Measurements from ENCODE around the gene DPYD.
A peak's percentile ranks its signal among the peaks of the same experiment; 100 is the strongest.
"Not testable (repeated sequence)": the region's sequence is repeated elsewhere in the genome, so short reads cannot be mapped to it uniquely, and the experiment has no call there.

Gene DPYD

GRCh38 chr1:97364086-97364485 is 556.7 kb downstream of the DPYD start:
- peak; percentile 53 for DNase-seq (ENCODE audit: low spot score)

- no peak for DNase-seq (ENCODE audit: low spot score)
Observed at GRCh38 chr1:97356309-97356708, 564.5 kb downstream of the DPYD start.

- DNase-seq (ENCODE audit: low spot score) = no peak
Observed at GRCh38 chr1:97352936-97353382, 567.9 kb downstream of the DPYD start.

GRCh38 chr1:97351846-97352245 is 569.0 kb downstream of the DPYD start:
- DNase-seq (ENCODE audit: low spot score) = no peak

GRCh38 chr1:97350662-97351061 is 570.2 kb downstream of the DPYD start:
- no peak for DNase-seq (ENCODE audit: low spot score)

GRCh38 chr1:97350241-97350640 is 570.6 kb downstream of the DPYD start:
- DNase-seq (ENCODE audit: low spot score) = no peak

GRCh38 chr1:97349794-97350193 is 571.0 kb downstream of the DPYD start:
- DNase-seq (ENCODE audit: low spot score) = not testable (repeated sequence)

GRCh38 chr1:97348599-97349265 is 572.1 kb downstream of the DPYD start:
- DNase-seq (ENCODE audit: low spot score) = no peak

GRCh38 chr1:97340951-97341350 is 579.9 kb downstream of the DPYD start:
- DNase-seq (ENCODE audit: low spot score) = peak; percentile 59

- DNase-seq (ENCODE audit: low spot score) = no peak
Observed at GRCh38 chr1:97338347-97338746, 582.5 kb downstream of the DPYD start.

- no peak for DNase-seq (ENCODE audit: low spot score)
Observed at GRCh38 chr1:97337250-97338030, 583.4 kb downstream of the DPYD start.

GRCh38 chr1:97334454-97334853 is 586.4 kb downstream of the DPYD start:
- DNase-seq (ENCODE audit: low spot score) = peak; percentile 71

- peak; percentile 47 for DNase-seq (ENCODE audit: low spot score)
Observed at GRCh38 chr1:97332716-97333115, 588.1 kb downstream of the DPYD start.

GRCh38 chr1:97331165-97331564 is 589.7 kb downstream of the DPYD start:
- DNase-seq (ENCODE audit: low spot score) = no peak

GRCh38 chr1:97314685-97315084 is 606.1 kb downstream of the DPYD start:
- DNase-seq (ENCODE audit: low spot score) = no peak

- peak; percentile 10 for DNase-seq (ENCODE audit: low spot score)
Observed at GRCh38 chr1:97308131-97308530, 612.7 kb downstream of the DPYD start.

- DNase-seq (ENCODE audit: low spot score) = no peak
Observed at GRCh38 chr1:97307568-97307967, 613.3 kb downstream of the DPYD start.

GRCh38 chr1:97307151-97307550 is 613.7 kb downstream of the DPYD start:
- no peak for DNase-seq (ENCODE audit: low spot score)

GRCh38 chr1:97306504-97306903 is 614.3 kb downstream of the DPYD start:
- DNase-seq (ENCODE audit: low spot score) = no peak

- DNase-seq (ENCODE audit: low spot score) = no peak
Observed at GRCh38 chr1:97304366-97304765, 616.5 kb downstream of the DPYD start.

GRCh38 chr1:97298966-97299365 is 621.9 kb downstream of the DPYD start:
- no peak for DNase-seq (ENCODE audit: low spot score)

- no peak for DNase-seq (ENCODE audit: low spot score)
Observed at GRCh38 chr1:97297611-97298010, 623.2 kb downstream of the DPYD start.

GRCh38 chr1:97281962-97282361 is 638.9 kb downstream of the DPYD start:
- no peak for DNase-seq (ENCODE audit: low spot score)
